Measurements from ENCODE around the gene HPS1. TPM values are rescaled to one million over a fixed set of nuclear protein-coding genes. Genes with fewer than 3 reads are reported as not detected.

HPS1 gene
- total RNA-seq, 1 donor from 2014 or later = 30.6 TPM

GRCh38 chr10:98400482-98400881, 46.3 kb downstream of the HPS1 start:
- Mint-ChIP-seq H3K9me3 (ENCODE audit: unreplicated experiment) (no peaks in the 10 kb centered on the region), H3K4me1 (ENCODE audit: unreplicated experiment) (no peaks in the 10 kb centered on the region), H3K27ac (ENCODE audit: unreplicated experiment) (no peak overlapping the region), H3K27me3 (ENCODE audit: unreplicated experiment) (peaks cover 4% of the 10 kb centered on the region), H3K36me3 (ENCODE audit: low read depth, unreplicated experiment) (peaks cover 3% of the 10 kb centered on the region), H3K4me3 (ENCODE audit: unreplicated experiment) (no peak overlapping the region)
- TF ChIP-seq CTCF (IDR thresholded peaks at IDR 0.05; ENCODE audit: unreplicated experiment) = no peak
- DNase-seq (ENCODE audit: low spot score) = no peak

GRCh38 chr10:98399784-98400183, 47.0 kb downstream of the HPS1 start:
- Mint-ChIP-seq H3K27ac (ENCODE audit: unreplicated experiment) (no peak overlapping the region), H3K4me3 (ENCODE audit: unreplicated experiment) (no peak overlapping the region), H3K4me1 (ENCODE audit: unreplicated experiment) (no peaks in the 10 kb centered on the region), H3K36me3 (ENCODE audit: low read depth, unreplicated experiment) (peaks cover 3% of the 10 kb centered on the region), H3K27me3 (ENCODE audit: unreplicated experiment) (peaks cover 4% of the 10 kb centered on the region), H3K9me3 (ENCODE audit: unreplicated experiment) (no peaks in the 10 kb centered on the region)
- no peak for DNase-seq (ENCODE audit: low spot score)
- TF ChIP-seq CTCF (IDR thresholded peaks at IDR 0.05; ENCODE audit: unreplicated experiment) = no peak

GRCh38 chr10:98397089-98397600, 49.6 kb downstream of the HPS1 start:
- no peaks in the 10 kb centered on the region for H3K36me3 Mint-ChIP-seq (ENCODE audit: low read depth, unreplicated experiment)
- TF ChIP-seq CTCF (IDR thresholded peaks at IDR 0.05; ENCODE audit: unreplicated experiment) = no peak
- DNase-seq (ENCODE audit: low spot score) = no peak
- no peak overlapping the region for H3K27ac Mint-ChIP-seq (ENCODE audit: unreplicated experiment)
- no peak overlapping the region for H3K4me3 Mint-ChIP-seq (ENCODE audit: unreplicated experiment)
- peaks cover 13% of the 10 kb centered on the region for H3K27me3 Mint-ChIP-seq (ENCODE audit: unreplicated experiment)
- H3K4me1 Mint-ChIP-seq (ENCODE audit: unreplicated experiment) = peaks cover 3% of the 10 kb centered on the region
- H3K9me3 Mint-ChIP-seq (ENCODE audit: unreplicated experiment) = no peaks in the 10 kb centered on the region

- no peak for TF ChIP-seq CTCF (IDR thresholded peaks at IDR 0.05; ENCODE audit: unreplicated experiment)
- Mint-ChIP-seq H3K4me1 (ENCODE audit: unreplicated experiment) (peaks cover 3% of the 10 kb centered on the region), H3K27me3 (ENCODE audit: unreplicated experiment) (peaks cover 13% of the 10 kb centered on the region), H3K4me3 (ENCODE audit: unreplicated experiment) (no peak overlapping the region), H3K27ac (ENCODE audit: unreplicated experiment) (no peak overlapping the region), H3K9me3 (ENCODE audit: unreplicated experiment) (no peaks in the 10 kb centered on the region), H3K36me3 (ENCODE audit: low read depth, unreplicated experiment) (no peaks in the 10 kb centered on the region)
- no peak for DNase-seq (ENCODE audit: low spot score)
Observed at GRCh38 chr10:98396096-98397063, 50.4 kb downstream of the HPS1 start.
